RWPE1 (cell line): ENCODE measurements around the gene TNFAIP2.

Experiments used
- CTCF ChIA-PET: fragments of 350-600 bp; sonication (Branson Sonifier 250); formaldehyde crosslinking; extraction: SDS; loops from one replicate; lab custom pipeline; 2021; lab: Yijun Ruan, JAX
- POLR2A ChIA-PET: fragments of 400-600 bp; formaldehyde crosslinking; extraction: SDS; loops from one replicate; lab custom pipeline; 2020; ENCODE audit warnings: antibody characterized with exemption; ENCODE audit not compliant: low non-redundant PET; lab: Yijun Ruan, JAX
- DNase-seq: peaks from one replicate; pipeline ENCODE4 v3.0.0; 2012; ENCODE audit warnings: low spot score
- H3K27ac ChIP-seq: fragments of 450-650 bp; 2 replicates; pipeline ENCODE4 v1.5.1; 2017
- CTCF ChIP-seq: fragments of 450-650 bp; conservative IDR thresholded peaks from 2 replicates; pipeline ENCODE4 v1.5.1; 2017; ENCODE audit warnings: low read depth, mild to moderate bottlenecking

TNFAIP2 gene

GRCh38 chr14:103121121-103121845 is 2.0 kb upstream of the TNFAIP2 start:
- TF ChIP-seq CTCF: no peak
- POLR2A ChIA-PET: no interaction called here
- peak overlapping the region; percentile 89 for H3K27ac ChIP-seq
- CTCF ChIA-PET: interaction anchor here (0.6 to 1.2 kb wide), 3 partner anchors 8 to 64 kb away, joined by 3 to 4 read pairs (median 3); no protein-coding TSS in a partner anchor
- DNase-seq: no peak

GRCh38 chr14:103121846-103122584 is 1.2 kb upstream of the TNFAIP2 start:
- DNase-seq: peak; percentile 57
- ChIA-PET CTCF (interaction anchor here (1.2 kb wide), 1 partner anchor 16 kb away, joined by 4 read pairs; no protein-coding TSS in a partner anchor), POLR2A (no interaction called here)
- peak overlapping the region; percentile 89 for H3K27ac ChIP-seq
- TF ChIP-seq CTCF: no peak

- ChIA-PET POLR2A (no interaction called here), CTCF (no interaction called here)
- TF ChIP-seq CTCF: no peak
- peak overlapping the region; percentile 89 for H3K27ac ChIP-seq
- no peak for DNase-seq
These were observed 695 bp upstream of the TNFAIP2 start for GRCh38 chr14:103122585-103122946.

- TF ChIP-seq CTCF: peak; percentile 32; the same call in 1 of the 2 replicates
- DNase-seq: no peak
- POLR2A ChIA-PET: no interaction called here
- H3K27ac ChIP-seq: peak overlapping the region; percentile 89
- CTCF ChIA-PET: interaction anchor here (0.6 to 7.2 kb wide), 4 partner anchors 19 to 348 kb away, joined by 3 to 57 read pairs (median 3); no protein-coding TSS in a partner anchor
These were observed 606 bp downstream of the TNFAIP2 start for GRCh38 chr14:103123634-103124500.

- peak overlapping the region; percentile 89 for H3K27ac ChIP-seq
- ChIA-PET CTCF (interaction anchor here (0.7 to 7.2 kb wide), 4 partner anchors 19 to 349 kb away, joined by 3 to 57 read pairs (median 4); no protein-coding TSS in a partner anchor), POLR2A (no interaction called here)
- no peak for TF ChIP-seq CTCF
- DNase-seq: no peak
These were observed 1.3 kb downstream of the TNFAIP2 start for GRCh38 chr14:103124501-103125001.
